ENCODE measurements around the gene ARRB2. TPM values are rescaled to one million over a fixed set of nuclear protein-coding genes. Genes with fewer than 3 reads are reported as not detected.

ARRB2 gene
- total RNA-seq, 1 donor, result 8.9 TPM

DNA sequence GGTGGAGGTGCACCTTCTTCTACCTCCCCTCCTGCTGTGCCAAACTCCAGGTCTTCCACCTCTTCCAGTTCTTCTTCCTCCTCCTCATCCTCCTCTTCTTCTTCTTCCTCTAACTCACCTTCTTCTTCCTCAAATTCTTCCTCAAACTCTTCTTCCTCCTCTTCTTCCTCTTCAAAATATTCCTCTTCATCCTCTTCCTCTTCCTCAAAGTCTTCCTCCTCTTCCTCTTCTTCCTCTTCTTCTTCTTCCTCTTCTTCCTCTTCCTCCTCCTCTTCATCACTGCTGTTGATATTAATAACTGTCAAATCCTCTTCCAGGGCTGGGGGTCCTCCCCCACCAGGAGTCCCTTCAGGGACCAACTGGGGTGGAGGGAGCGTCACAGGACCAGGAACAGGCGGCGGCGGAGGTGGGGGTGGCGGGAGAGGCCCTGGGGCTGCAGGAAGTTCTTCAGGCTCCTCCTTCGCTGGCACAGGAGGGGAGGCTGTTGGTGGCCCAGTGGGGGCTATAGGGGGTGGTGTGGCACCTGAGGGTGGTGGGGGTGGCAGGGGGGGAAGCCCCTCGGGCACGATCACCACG is 38.3 kb upstream of the ARRB2 start:
- H3K4me3 ChIP-seq (ENCODE audit: low read depth, low read length), result no peak overlapping the region
- DNase-seq (ENCODE audit: low read depth), result no peak
- TF ChIP-seq, protein P1, sequence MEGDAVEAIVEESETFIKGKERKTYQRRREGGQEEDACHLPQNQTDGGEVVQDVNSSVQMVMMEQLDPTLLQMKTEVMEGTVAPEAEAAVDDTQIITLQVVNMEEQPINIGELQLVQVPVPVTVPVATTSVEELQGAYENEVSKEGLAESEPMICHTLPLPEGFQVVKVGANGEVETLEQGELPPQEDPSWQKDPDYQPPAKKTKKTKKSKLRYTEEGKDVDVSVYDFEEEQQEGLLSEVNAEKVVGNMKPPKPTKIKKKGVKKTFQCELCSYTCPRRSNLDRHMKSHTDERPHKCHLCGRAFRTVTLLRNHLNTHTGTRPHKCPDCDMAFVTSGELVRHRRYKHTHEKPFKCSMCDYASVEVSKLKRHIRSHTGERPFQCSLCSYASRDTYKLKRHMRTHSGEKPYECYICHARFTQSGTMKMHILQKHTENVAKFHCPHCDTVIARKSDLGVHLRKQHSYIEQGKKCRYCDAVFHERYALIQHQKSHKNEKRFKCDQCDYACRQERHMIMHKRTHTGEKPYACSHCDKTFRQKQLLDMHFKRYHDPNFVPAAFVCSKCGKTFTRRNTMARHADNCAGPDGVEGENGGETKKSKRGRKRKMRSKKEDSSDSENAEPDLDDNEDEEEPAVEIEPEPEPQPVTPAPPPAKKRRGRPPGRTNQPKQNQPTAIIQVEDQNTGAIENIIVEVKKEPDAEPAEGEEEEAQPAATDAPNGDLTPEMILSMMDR (IDR thresholded peaks at IDR 0.05; ENCODE audit: insufficient read depth, low read length), result no peak

DNA sequence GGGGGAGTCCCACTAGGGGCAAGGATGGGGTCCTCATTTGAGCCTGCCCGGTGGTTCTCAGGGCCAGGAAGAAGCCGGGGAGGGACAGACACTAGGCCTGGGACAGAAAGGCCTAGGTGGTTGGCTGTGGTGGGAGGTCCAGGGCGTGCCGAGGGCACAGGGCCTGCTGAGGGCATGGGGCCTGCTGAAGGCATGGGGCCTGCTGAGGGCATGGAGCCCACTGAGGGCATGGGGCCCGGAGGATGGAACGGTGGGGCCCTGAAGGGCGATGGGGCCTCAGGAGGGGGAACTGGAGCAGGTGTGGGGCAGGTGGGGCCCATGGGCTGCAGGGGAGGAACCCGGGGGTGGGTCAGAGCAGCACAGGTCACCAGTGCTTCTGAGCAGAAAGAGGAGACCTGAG is 37.7 kb upstream of the ARRB2 start:
- no peak overlapping the region for H3K4me3 ChIP-seq (ENCODE audit: low read depth, low read length)

DNA sequence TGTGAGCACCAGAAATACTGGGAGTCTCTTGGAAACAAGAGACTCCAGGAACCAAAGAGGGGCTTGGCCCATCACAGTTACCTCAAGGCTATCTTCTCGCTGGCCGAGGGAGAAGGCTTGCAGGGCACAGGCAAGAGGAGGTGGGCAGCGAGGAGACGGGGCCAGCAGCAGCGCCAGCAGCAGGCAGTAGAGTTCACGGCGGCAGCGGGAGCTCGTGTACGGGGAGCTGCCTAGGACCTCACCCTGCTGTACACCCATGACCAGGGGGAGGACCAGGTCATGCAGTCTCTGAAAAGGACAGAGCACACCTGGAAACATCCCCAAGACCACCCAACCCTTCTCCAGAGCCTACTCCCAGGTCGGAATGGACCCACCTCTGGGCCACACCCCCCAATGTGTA is 37.3 kb upstream of the ARRB2 start:
- TF ChIP-seq, protein P1 (IDR thresholded peaks at IDR 0.05; ENCODE audit: insufficient read depth, low read length), result no peak
- H3K4me3 ChIP-seq (ENCODE audit: low read depth, low read length), result no peak overlapping the region

More for the DNA sequence above, 37.7 kb upstream of the ARRB2 start:
- no peak for DNase-seq (ENCODE audit: low read depth)
- TF ChIP-seq, protein P1 (IDR thresholded peaks at IDR 0.05; ENCODE audit: insufficient read depth, low read length), result no peak

DNA sequence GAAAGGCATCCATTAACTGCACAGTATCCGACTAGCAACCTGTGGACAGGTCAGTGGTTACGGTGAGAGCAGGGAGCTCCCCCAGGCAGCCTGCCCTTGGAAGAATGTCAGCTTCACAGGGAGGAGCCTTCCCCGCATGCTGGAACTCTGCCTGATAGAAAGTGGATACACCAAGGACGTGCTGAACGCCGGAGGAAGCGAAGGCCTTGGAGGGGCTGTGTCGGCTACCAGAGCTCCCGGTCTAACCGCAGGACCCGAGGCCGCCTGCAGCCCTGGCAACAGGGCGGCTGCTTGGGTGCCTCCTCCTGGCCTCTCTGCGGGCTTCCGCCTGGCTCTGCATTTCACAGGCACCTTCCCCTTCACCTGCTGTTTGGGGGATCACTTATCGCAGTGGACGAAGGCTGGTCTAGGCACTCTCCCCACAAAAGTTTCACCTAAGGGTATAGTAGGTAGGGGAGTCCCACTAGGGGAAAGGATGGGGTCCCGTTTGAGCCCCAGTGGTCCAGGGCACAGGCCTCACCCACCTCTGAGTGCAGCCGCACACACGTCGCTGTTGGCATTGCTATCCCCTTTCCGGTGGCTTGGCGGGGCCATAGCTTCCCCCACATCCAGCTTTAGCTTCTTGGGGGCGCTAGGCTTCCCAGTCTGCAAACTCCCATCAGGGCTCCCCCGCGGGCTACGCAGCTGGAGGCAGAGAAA is 36.3 kb upstream of the ARRB2 start:
- TF ChIP-seq, protein P1 (IDR thresholded peaks at IDR 0.05; ENCODE audit: insufficient read depth, low read length), result no peak
- DNase-seq (ENCODE audit: low read depth), result no peak
- no peak overlapping the region for H3K4me3 ChIP-seq (ENCODE audit: low read depth, low read length)

More for the DNA sequence above, 37.3 kb upstream of the ARRB2 start:
- no peak for DNase-seq (ENCODE audit: low read depth)

DNA sequence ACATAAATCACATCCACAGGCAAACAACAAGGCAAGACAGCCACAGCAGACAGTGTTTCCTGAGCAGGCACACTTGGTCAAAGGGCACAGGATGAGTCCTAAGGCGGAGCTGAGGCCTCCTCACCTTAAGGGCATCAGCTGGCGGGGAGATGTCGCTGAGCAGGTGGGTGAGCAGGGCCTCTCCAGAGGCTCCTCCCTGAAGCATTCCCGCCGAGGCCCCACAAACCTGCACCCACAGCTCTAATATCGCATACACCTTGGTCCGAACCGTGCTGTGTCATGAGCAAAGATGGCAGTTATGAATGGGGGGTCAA is 35.8 kb upstream of the ARRB2 start:
- no peak overlapping the region for H3K4me3 ChIP-seq (ENCODE audit: low read depth, low read length)
- DNase-seq (ENCODE audit: low read depth), result no peak
- TF ChIP-seq, protein P1 (IDR thresholded peaks at IDR 0.05; ENCODE audit: insufficient read depth, low read length), result no peak

DNA sequence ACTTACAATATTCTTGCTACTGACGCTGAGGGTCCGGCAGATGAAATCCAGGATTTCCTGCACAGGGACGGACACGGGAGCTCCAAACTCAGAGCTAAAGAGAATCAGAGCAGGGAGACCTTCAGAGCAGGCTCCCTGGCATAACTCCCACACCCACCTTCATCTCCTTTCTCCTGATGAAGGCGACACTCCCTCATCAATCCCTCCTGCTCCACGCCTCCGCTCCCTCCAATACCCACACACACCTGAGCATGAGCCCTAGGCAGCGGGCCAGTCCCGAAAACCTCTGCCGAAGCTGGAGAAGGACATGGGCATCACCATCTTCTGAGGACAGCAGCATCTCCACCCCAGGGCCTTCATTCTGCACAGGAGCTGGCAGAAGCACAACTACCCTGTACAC is 34.6 kb upstream of the ARRB2 start:
- no peak overlapping the region for H3K4me3 ChIP-seq (ENCODE audit: low read depth, low read length)
- DNase-seq (ENCODE audit: low read depth), result no peak
- TF ChIP-seq, protein P1 (IDR thresholded peaks at IDR 0.05; ENCODE audit: insufficient read depth, low read length), result no peak
